Hepatic stellate cell (primary cell): ENCODE results near the gene DBNDD2.

Source experiments
- DNase-seq: peaks from one replicate; pipeline ENCODE4 v3.0.0; 2011; ENCODE audit warnings: low spot score

DBNDD2 gene

GRCh38 chr20:45416917-45417316, 8.8 kb downstream of the DBNDD2 start:
- DNase-seq, result no peak

DNA sequence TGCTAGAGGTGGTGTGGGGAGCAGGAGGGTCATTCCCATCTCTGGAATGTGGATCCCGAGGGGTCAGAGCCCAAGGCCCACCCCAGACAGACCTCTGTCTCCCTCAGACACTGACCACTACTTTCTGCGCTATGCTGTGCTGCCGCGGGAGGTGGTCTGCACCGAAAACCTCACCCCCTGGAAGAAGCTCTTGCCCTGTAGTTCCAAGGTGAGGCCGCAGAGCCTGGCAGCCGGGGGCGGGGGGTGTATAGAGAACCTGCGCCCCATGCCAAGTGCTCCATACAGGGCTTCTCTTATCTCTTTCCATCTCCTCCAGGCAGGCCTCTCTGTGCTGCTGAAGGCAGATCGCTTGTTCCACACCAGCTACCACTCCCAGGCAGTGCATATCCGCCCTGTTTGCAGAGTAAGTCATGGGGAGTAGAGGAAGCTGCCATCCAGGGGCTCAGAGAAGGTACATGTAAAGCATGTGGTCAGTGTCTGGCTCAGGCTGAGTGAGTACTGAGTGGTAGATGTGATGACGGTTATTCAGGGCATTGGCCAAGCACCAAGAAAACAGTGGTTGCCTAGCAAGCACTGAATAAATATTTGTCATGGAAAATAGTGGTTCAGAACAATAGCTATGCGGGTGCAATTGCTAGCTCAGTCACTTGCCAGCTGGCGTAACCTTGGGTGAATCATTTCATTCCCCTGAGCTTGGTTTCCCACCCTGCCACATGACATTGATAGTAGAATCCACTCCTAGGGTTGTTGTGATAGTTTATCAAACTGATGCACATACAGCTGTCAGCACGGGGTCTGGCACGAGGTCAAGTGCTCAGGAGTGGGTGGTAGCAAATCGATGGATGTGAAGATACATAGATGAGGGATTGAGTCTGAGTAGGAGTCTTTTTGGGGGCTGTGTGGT, 11.4 kb downstream of the DBNDD2 start:
- peak; percentile 60 for DNase-seq

GRCh38 chr20:45420125-45420524, 12.0 kb downstream of the DBNDD2 start:
- no peak for DNase-seq

DNA sequence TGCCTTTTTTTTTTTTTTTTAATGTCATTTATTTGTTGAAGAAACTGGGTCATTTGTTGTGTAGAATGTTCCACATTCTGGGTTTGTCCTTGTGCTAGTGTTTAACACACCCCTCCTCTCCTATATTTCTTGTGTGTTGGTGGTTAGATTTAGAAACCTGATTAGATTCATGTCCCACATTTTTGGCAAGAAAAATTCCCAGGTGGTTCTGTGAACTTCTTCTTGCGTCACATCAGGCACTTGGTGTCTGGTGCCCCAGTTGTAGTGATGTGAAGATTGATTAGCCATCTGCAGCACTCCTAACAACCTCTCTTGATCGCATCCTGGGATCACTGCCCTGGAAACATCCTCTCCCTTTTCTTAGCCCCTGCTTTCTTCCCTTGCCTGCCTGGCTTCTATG, 15.6 kb downstream of the DBNDD2 start:
- no peak for DNase-seq

GRCh38 chr20:45425561-45425960, 17.5 kb downstream of the DBNDD2 start:
- DNase-seq, result no peak

DNA sequence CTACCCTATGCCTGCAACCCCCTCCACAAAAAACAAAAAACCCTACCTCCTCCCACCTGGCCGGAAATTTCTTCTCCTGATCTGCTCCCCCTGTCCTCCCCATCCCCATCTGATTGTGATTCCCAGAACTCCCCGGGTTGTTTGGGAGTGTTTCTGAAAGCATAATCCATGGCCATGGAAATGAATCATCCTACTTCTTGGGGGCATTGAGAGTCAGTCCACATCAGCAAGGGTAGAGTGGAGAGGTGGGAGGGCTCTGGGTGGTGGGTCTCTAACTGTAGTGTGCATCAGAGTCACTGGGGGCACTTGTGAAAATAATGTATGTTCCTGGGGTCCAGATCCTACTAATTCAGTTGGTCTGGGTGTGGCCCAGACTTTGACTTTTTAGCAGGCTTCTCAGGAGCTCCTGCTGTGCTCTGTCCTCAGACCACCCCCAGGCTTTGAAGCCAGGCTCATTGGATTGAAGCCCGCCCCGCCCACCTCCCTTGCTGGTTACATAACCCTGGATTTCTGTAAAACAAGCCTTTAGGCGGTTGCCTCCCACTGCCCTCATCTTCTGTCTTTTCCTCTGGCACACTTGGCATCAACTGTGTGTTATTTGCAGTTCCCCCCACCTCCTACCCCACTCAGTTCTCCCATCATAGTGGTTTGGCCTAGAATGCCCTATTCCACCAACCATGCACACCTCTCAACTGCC, 18.4 kb downstream of the DBNDD2 start:
- no peak for DNase-seq

GRCh38 chr20:45427236-45428149, 19.4 kb downstream of the DBNDD2 start:
- no peak for DNase-seq

DNA sequence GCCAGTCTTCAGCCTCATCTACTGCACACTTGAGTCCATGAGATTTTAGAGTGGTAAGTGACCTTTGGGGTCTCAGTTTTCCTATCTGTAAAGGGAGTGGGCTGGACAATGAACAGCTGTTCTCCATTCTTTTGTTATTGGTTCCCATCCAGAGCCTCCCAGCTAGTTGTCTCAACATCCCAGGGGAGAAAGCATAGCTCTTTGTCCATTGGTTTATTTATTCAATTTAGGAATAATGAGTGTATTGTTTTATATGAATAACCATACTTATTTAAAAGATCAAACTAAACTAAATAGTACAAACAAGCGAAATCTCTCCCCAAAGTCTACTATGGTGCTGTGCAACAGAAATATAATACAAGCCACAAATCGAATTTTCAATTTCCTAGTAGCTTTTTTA, 21.5 kb downstream of the DBNDD2 start:
- DNase-seq, result no peak

DNA sequence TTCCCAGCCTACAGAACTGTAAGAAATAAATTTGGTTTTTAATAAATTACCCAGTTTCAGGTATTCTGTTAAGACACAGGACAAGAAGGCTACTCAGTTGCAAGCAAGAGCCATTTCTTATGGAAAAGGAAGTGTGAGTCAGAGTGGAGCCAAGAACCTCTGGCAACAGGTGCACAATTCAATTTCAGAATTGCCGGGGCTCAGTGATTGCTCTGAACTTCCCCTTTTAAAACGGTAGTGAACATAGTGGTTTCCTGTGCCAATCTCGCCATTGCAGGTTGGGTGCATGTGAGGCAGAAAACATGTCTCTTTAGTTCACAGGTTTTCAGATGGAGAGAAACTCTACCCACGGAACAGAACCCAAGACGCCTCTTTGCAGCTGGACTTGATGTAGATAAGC, 24.2 kb downstream of the DBNDD2 start:
- DNase-seq, result no peak

DNA sequence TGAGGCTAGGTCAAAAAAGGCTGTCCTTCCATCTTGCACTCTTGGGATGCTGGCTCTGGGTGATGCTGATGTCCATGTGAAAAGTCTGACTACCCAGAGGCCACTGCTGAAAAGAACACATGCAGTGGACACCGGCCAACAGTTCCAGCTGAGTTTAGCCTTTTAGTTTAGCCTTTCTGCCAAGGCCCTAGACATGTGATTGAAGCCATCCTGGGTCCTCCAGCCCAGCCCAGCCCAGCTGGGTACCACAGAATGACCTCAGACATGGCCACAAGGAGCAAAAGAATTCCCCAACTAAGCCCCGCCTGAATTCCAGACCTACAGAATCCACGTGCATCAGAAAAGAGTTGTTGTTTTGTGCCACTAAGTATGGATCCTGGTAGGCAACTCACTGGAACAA, 25.2 kb downstream of the DBNDD2 start:
- peak; percentile 55 for DNase-seq

- DNase-seq, result no peak
These were observed 25.9 kb downstream of the DBNDD2 start for GRCh38 chr20:45433976-45434375.

- peak; percentile 92 for DNase-seq
These were observed 28.8 kb downstream of the DBNDD2 start for GRCh38 chr20:45436732-45437485.

GRCh38 chr20:45440424-45440823, 32.3 kb downstream of the DBNDD2 start:
- DNase-seq, result no peak

DNA sequence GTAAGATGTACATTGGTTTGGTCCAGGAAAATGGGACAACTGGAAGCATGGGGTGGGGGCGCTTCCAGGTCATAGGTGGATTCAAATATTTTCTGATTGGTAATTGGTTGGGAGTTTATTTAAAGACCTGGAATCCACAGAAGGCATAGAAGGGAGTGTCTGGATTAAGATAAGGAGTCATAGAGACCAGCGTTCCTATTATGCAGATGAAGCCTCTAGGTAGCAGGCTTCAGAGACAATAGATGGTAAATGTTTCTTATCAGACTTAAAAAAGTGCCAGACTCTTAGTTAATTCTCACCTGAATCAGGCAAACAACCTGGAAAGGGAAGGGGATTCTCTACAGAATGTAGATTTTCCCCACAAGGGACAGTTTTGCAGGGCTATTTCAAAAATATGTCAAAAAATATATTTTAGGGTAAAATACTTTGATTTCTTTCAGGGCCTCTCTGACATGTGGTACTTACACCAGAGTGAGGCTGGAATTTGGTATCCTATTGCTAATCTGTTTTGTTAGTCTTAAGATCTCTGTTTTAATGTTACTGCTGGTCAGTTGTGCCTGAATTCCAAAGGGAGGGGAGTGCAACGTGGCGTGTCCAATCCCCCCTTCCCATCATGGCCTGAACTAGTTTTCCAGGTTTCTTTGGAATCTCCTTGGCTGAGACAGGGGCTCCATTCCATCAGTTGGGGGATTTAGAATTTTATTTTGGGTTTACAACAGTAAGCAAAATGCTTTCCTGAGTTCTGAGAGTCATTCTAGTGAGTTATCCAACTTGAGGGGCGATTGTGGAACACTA, 33.0 kb downstream of the DBNDD2 start:
- DNase-seq, result no peak

DNA sequence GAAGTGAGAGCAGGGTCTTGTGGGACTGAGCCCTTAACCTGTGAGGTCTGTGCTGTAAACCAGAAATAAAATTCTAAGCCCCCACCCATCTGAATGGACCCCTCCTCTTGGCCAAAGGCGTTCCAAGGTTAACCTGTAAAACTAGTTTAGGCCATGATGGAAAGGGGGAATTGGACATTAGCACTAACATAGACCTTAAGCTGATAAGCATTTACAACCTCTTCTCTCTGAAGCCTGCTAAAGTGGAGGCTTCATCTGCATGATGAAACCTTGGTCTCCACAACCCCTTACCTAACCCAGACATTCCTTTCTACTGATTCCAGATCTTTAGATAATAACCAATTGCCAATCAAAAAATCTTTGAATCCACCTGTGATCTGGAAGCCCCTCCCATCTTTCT, 33.7 kb downstream of the DBNDD2 start:
- DNase-seq, result no peak

GRCh38 chr20:45444050-45444449, 36.0 kb downstream of the DBNDD2 start:
- no peak for DNase-seq

DNA sequence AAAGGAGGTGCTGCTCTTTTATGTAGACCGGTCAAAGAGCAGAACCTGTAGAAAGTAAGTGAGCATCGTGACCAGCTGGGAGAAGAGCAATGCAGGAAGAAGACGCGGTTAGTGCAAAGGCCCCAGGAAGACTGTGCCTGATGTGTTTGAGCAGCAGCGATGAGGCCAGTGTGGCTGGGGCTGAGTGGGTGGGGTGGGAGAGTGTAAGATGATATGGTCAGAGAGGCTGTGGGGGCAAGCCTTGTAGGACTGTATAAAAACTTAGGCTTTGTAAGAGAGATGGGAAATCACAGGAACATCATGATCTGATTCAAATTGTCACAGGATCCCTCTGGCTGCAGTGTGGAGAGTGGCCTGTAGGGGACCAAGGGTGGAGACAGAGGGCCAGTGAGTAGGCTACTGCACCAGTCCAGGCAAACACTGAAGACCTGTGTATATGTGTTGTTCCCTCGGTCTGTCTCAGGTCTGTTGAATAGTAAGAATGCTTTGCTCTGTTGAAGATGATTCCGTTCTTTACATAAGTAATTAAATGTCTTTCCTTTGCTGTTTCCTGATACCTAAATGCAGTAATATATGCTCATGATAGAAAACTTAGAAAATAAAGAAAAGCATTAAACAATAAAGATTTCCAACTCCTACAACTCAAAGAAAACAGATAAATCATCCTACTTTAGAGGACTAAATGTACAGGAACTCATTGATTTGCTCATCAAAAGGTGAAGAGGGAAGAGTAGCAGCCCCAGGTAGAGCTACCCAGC, 37.9 kb downstream of the DBNDD2 start:
- no peak for DNase-seq

GRCh38 chr20:45448270-45448669, 40.2 kb downstream of the DBNDD2 start:
- DNase-seq, result no peak

DNA sequence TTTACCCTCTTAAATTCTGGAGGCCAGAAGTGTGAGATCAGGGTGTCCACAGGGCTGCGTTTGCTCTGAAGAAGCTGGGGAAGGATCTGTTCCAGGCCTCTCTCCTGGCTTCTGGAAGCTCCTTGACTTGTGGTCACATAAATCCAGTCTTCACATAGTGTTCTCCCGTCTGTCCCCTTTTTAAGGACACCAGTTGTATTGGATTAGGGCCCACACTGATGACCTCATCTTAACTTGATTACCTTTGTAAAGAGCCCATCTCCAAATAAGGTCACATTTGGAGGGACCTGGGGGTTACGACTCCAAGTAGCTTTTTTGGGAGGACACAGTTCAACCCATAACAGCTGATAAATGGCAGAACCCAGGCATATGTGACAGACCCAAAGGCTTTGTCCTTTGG, 41.4 kb downstream of the DBNDD2 start:
- no peak for DNase-seq
